HAP-1 (cell line): Measurements from ENCODE around the gene CDYL2.

Experiments
- DNase-seq, 2 experiments: peaks; one replicate each; pipeline ENCODE4 v3.0.0-alpha.2; 2016 to 2020; ENCODE audit warnings: low spot score in 2 of 2
- H3K27me3 ChIP-seq: fragments of 250-450 bp; sonication (Bioruptor Pico); 2 replicates; pipeline ENCODE4 v1.5.1; 2020; ENCODE audit warnings: low read depth, mild to moderate bottlenecking, moderate library complexity
- H3K36me3 ChIP-seq: fragments of 250-450 bp; sonication (Bioruptor Pico); replicated peaks from 2 replicates; pipeline ENCODE4 v1.5.1; 2020; ENCODE audit warnings: mild to moderate bottlenecking
- H3K4me1 ChIP-seq: fragments of 250-450 bp; sonication (Bioruptor Pico); 2 replicates; pipeline ENCODE4 v1.5.1; 2020; ENCODE audit warnings: mild to moderate bottlenecking
- H3K4me3 ChIP-seq: fragments of 250-450 bp; sonication (Bioruptor Pico); 2 replicates; pipeline ENCODE4 v1.5.1; 2020; ENCODE audit warnings: mild to moderate bottlenecking, moderate library complexity
- H3K9me3 ChIP-seq: fragments of 250-450 bp; sonication (Bioruptor Pico); 2 replicates; pipeline ENCODE4 v1.5.1; 2020; ENCODE audit warnings: mild to moderate bottlenecking, moderate library complexity
- in situ Hi-C: fragments of 300-500 bp; cut with MboI; formaldehyde crosslinking; loops from 3 replicates; pipeline ENCODE4 v1.14.3; 2020; ENCODE audit warnings: low sequenced_read_pairs, inconsistent platforms, mixed read lengths

CDYL2 gene

GRCh38 chr16:80680839-80681238 is 123.6 kb downstream of the CDYL2 start:
- Histone ChIP-seq H3K9me3 (no peaks in the 10 kb centered on the region), H3K4me3 (no peak overlapping the region), H3K27me3 (no peaks in the 10 kb centered on the region), H3K36me3 (no peaks in the 10 kb centered on the region), H3K4me1 (no peaks in the 10 kb centered on the region)
- no peak for DNase-seq
- in situ Hi-C loops: no loop called here

DNA sequence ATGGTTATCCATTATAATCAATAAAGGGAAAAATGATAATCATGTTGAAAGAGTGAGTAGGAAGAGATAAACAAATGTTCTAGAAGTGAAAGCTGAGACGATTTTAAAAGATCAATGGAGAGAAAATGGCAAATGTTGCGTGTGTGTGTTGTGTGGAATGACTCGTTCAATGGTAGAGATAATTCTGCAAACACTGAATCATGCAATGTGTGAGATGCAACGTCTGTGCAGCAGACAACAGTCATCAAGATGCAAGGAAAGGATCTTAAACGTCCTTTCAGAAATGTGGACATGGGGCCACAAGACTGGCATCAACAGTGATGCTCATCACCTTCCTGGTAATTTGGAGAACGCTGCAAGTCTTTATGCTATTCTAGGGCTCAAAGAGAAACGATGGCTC is 124.4 kb downstream of the CDYL2 start:
- H3K27me3 ChIP-seq: no peaks in the 10 kb centered on the region
- in situ Hi-C loops: no loop called here
- H3K4me1 ChIP-seq: no peaks in the 10 kb centered on the region
- H3K36me3 ChIP-seq: no peaks in the 10 kb centered on the region
- no peaks in the 10 kb centered on the region for H3K9me3 ChIP-seq
- no peak overlapping the region for H3K4me3 ChIP-seq
- no peak for DNase-seq

- H3K9me3 ChIP-seq: no peaks in the 10 kb centered on the region
- H3K4me1 ChIP-seq: no peaks in the 10 kb centered on the region
- no peaks in the 10 kb centered on the region for H3K27me3 ChIP-seq
- in situ Hi-C loops: no loop called here
- no peak overlapping the region for H3K4me3 ChIP-seq
- no peak for DNase-seq
- no peaks in the 10 kb centered on the region for H3K36me3 ChIP-seq
These were observed 129.5 kb downstream of the CDYL2 start for GRCh38 chr16:80674884-80675283.

DNA sequence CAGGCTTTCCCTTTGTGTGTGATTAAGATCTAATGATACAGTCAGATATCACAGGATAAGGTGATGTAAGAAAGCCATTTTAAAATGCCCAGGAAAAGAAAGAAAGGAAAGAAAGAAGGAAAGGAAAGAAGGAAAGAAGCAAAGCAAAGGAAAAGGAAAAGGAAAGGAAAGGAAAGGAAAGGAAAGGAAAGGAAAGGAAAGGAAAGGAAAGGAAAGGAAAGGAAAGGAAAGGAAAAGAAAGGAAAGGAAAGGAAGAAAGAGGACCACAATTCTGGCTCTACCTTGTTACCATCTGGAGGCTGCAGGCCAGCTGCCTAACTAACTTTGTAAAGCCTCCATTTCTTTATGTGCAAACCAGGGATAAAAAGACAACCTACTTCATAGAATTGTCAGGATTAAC is 132.0 kb downstream of the CDYL2 start:
- Histone ChIP-seq H3K36me3 (no peaks in the 10 kb centered on the region), H3K27me3 (no peaks in the 10 kb centered on the region), H3K4me1 (no peaks in the 10 kb centered on the region), H3K9me3 (no peaks in the 10 kb centered on the region), H3K4me3 (no peak overlapping the region)
- in situ Hi-C loops: no loop called here
- no peak for DNase-seq

- Histone ChIP-seq H3K9me3 (no peaks in the 10 kb centered on the region), H3K36me3 (no peaks in the 10 kb centered on the region), H3K27me3 (no peaks in the 10 kb centered on the region), H3K4me3 (no peak overlapping the region), H3K4me1 (no peaks in the 10 kb centered on the region)
- in situ Hi-C loops: no loop called here
- no peak for DNase-seq
These were observed 133.0 kb downstream of the CDYL2 start for GRCh38 chr16:80671281-80671849.

DNA sequence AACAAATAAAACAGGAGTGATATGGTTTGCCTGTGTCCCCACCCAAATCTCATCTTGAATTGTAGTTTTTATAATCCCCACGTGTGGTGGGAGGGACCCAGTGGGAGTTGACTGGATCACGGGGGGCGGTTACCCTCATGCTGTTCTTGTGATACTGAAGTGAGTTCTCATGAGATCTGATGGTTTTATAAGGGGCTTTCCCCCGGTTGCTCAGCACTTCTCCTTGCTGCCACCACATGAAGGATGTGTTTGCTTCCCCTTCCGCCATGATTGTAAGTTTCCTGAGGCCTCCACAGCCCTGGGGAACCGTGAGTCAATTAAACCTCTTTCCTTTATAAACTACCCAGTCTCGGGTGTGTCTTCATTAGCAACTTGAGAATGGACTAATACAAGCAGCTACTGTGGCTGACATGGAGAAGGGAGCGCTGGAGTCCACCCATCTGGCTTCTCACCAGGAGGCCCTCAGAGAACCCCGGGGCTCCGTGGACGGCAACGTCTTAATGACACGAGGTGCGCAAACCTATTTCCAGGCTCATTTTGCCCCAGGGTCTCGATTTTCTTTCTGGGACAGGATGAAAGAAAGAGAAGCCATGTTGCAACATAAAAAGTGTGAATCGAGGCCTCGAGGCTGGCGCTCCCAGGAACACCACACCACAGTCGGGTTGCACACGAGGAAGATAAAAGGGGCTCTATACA is 134.1 kb downstream of the CDYL2 start:
- H3K4me3 ChIP-seq: no peak overlapping the region
- H3K4me1 ChIP-seq: no peaks in the 10 kb centered on the region
- no peaks in the 10 kb centered on the region for H3K9me3 ChIP-seq
- H3K36me3 ChIP-seq: no peaks in the 10 kb centered on the region
- no peaks in the 10 kb centered on the region for H3K27me3 ChIP-seq
- DNase-seq: no peak
- in situ Hi-C loops: no loop called here

DNA sequence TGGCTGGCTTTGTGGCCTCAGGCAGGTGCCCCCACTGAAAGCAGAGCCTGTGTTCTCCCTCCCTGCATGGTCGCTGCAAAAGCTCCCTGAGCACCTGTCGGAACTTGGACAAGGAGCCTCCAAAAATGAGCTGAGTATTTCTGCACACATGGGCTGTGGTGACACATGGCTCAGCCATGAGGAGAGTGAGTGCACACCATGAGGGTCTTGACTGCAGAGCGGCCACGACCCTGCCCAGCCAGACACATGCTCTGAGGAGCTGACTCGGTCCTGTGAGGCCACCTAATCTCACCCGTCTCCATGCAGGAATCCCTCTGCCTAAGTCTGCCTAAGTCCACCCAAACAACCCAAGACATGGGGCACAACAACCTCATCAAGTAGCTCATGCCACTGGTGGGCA is 134.7 kb downstream of the CDYL2 start:
- in situ Hi-C loops: no loop called here
- no peaks in the 10 kb centered on the region for H3K9me3 ChIP-seq
- no peak overlapping the region for H3K4me3 ChIP-seq
- no peak for DNase-seq
- H3K4me1 ChIP-seq: no peaks in the 10 kb centered on the region
- H3K27me3 ChIP-seq: no peaks in the 10 kb centered on the region
- H3K36me3 ChIP-seq: no peaks in the 10 kb centered on the region

DNA sequence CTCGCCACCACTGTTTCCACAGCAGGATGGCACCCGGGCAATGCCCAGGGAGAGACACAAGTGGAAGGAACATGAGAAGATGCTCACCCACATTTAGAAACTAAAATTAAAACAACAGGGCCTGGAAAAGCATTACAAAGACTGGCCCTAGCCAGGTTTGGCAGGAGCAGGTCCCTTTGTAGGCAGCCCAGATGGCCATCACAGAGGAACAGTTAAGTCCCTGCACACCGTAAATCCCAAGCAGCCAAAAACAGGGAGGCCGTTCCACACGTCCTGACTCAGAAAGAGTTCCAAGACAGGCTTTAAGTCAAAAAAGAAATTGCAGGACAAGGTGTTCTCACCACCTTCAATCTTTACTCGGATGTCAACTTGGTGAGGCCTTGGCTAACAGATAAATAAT is 136.5 kb downstream of the CDYL2 start:
- no peak for DNase-seq
- in situ Hi-C loops: no loop called here
- Histone ChIP-seq H3K4me3 (no peak overlapping the region), H3K4me1 (no peaks in the 10 kb centered on the region), H3K36me3 (no peaks in the 10 kb centered on the region), H3K9me3 (no peaks in the 10 kb centered on the region), H3K27me3 (no peaks in the 10 kb centered on the region)

DNA sequence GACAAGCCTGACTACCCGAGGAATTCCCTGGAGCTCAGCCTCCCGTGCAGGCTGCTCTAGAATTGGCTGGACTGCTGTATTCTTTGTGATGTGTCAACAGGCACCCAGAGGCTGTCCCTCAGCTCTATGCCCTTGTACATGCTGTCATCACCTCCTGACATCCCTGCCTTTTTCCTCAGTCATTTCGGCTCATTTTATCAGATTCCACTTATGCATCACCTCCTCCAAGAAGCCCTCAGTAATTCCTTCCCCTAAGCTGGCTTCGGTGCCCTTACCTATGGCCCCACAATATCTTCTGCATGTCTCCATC is 137.2 kb downstream of the CDYL2 start:
- Histone ChIP-seq H3K4me1 (no peaks in the 10 kb centered on the region), H3K9me3 (no peaks in the 10 kb centered on the region), H3K36me3 (no peaks in the 10 kb centered on the region), H3K4me3 (no peak overlapping the region), H3K27me3 (no peaks in the 10 kb centered on the region)
- in situ Hi-C loops: no loop called here
- DNase-seq: no peak

DNA sequence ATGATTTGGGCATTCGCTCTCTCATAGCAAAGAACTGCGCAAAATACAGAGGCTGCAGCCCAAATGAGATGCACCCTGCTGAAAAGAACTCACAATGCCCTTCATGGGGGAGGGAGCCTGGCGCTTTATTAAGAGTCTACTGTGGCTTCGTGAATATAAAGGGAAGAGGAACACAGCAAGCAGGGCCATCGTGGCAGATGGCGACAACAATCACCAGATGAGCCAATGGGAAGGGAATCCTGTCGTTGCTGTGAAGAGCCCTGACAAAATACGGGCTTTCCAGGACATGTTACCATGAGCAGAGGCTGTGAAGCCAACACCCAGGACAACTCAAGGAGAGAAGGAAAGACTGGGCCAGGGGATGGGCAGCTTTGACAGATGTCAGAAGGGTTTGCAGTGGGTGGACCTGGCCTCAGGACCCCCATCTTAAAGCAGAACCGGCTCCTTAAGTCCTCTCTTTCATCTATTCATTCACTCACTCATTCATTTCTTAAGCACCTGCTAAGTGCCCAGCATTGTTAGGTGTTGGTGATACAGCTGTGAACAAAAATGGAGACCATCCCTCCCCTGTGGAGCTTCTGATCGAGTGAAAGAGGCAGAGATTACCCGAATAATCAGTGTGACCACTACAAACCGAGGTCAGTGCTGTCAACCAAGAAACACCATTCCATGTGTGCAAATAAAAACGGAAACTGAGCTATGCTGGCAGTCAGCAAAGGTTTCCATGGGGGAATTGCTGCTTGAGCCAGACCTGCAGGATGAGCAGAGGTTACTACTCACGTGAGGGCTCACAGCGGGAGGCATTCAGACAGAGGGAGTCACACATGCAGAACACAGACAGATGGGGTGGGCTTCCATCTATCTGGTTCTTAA is 137.8 kb downstream of the CDYL2 start:
- no peaks in the 10 kb centered on the region for H3K4me1 ChIP-seq
- in situ Hi-C loops: no loop called here
- H3K4me3 ChIP-seq: no peak overlapping the region
- H3K27me3 ChIP-seq: no peaks in the 10 kb centered on the region
- no peaks in the 10 kb centered on the region for H3K36me3 ChIP-seq
- no peaks in the 10 kb centered on the region for H3K9me3 ChIP-seq
- no peak for DNase-seq

DNA sequence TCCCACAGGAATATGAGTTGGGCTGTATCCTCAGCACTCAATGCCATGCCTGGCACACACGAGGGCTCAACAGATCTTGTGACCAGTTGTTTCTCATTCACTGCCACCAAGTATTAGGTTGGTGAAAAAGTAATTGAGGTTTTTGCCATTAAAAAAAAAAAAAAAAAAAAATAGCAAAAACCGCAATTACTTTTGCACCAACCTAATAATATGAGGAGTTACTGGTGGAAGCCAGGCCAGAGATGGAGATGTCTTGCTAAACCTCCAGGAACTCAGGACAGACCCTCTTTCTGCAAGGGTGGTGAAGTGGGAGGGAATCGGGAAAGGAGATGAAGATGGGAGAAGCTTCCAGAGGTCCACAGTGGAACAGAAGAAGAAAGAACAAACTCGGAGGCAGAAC is 139.0 kb downstream of the CDYL2 start:
- in situ Hi-C loops: no loop called here
- Histone ChIP-seq H3K4me1 (no peaks in the 10 kb centered on the region), H3K9me3 (no peaks in the 10 kb centered on the region)

DNA sequence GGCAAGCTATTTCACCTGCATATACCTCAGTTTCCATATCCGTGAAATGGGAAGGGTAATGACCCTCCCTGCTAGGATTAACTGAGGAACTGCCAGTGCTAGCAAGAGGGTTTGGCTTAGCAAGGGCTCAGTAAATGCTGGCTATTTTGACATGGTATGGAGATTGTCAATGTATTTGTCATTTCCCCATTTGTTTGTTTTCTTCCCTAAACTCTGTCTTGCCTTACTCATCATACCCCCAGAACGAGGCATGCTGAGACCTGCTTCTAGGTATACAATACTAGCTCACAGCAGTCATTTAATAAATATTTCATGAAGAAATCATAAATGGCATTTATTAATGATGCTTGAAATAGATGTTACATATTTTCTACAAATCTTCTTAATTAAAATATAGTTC is 139.6 kb downstream of the CDYL2 start:
- Histone ChIP-seq H3K27me3 (no peaks in the 10 kb centered on the region), H3K4me1 (no peaks in the 10 kb centered on the region), H3K36me3 (no peaks in the 10 kb centered on the region), H3K4me3 (no peak overlapping the region), H3K9me3 (no peaks in the 10 kb centered on the region)
- in situ Hi-C loops: no loop called here
- DNase-seq: no peak

More for the DNA sequence above, 139.0 kb downstream of the CDYL2 start:
- no peaks in the 10 kb centered on the region for H3K36me3 ChIP-seq
- no peaks in the 10 kb centered on the region for H3K27me3 ChIP-seq
- no peak overlapping the region for H3K4me3 ChIP-seq
- no peak for DNase-seq

- no peak for DNase-seq
- in situ Hi-C loops: no loop called here
- H3K4me1 ChIP-seq: no peaks in the 10 kb centered on the region
- no peaks in the 10 kb centered on the region for H3K9me3 ChIP-seq
- H3K4me3 ChIP-seq: no peak overlapping the region
- no peaks in the 10 kb centered on the region for H3K36me3 ChIP-seq
- no peaks in the 10 kb centered on the region for H3K27me3 ChIP-seq
These were observed 140.2 kb downstream of the CDYL2 start for GRCh38 chr16:80664226-80664625.

GRCh38 chr16:80663078-80663477 is 141.3 kb downstream of the CDYL2 start:
- Histone ChIP-seq H3K27me3 (no peaks in the 10 kb centered on the region), H3K4me3 (no peak overlapping the region), H3K9me3 (no peaks in the 10 kb centered on the region), H3K4me1 (no peaks in the 10 kb centered on the region), H3K36me3 (no peaks in the 10 kb centered on the region)
- DNase-seq: no peak
- in situ Hi-C loops: no loop called here
